ENCODE measurements around the gene C2CD2.

C2CD2 gene

GRCh38 chr21:41929248-41929647 is 24.6 kb downstream of the C2CD2 start:
- DNase-seq: no peak

DNA sequence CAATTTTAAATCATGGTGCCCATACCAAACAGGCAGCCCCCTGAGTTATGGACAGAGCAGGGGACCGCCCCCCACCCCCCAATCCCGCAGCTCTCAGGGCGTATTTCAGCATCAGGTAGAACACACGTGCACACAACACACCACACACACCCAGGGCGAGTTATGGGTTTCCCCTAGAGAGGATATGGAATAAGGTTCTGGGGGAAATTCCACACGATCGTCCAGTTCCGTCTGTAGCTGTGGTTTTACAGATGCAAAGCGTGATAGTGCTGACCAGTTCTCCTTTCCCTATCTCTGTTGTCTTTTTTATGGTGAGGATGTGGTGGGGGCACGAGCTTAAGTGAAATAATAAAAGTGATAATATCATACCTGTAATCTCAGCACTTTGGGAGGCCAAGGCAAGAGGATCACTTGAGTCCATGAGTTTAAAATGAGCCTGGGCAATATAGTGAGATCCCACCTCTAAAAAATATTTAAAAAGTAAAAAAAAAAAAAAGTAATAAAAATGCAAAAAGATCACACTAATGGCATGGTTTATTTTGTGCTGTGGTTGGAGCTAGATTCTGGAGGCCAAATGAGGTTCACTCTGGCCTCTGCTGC is 25.1 kb downstream of the C2CD2 start:
- DNase-seq: peak; percentile 28 to 61

GRCh38 chr21:41927727-41928409 is 25.9 kb downstream of the C2CD2 start:
- DNase-seq: peak in 1 of 2 donors; percentile 40

DNA sequence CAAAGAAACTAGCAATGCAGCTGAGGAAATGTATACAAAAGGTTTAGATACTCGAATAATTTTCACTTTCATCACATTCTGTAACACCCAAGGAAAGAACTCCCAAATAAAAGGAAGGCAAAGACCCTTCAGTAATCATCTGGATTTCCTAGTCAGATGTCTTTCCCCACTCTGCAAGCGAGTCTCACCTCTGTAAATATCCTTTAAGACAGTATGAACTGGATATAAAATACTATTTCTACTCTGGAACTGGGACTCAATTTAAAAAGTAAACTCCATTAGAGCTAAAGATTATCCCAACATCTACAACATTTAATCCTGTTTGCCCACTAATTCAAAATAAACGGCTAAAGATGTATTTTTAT is 27.0 kb downstream of the C2CD2 start:
- DNase-seq: no peak

DNA sequence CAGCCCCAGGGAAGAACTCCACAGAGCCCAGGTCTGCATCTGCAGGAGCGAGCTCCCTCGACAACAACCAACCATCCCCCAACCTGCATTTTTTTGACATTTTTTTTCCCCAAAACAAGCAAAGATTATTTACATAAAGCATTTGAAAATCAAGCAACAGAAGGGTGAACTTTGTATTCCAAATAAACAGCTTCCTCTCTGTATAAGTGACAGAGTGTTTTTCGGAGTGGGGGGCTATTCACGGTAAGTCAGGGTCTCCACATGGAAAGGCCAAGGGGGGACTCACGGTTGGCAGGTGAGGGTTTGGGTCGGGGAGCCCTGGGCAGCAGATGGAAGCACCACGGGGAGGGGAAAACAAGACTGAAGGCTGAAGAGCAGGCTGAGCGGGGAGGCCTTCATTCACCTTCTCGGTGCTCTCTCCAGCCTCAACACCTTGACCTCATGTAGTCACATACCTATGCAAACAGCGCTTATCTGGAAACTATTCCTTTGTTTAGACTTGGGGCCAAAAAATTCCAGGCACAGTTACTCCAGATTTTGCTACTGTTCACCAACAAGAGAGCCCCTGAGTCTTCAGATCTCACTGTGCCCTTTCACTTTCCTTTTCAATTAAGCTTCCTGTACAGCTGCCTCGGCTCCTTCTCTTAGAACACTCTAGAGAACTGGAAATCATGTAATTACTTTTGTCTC is 27.6 kb downstream of the C2CD2 start:
- peak; percentile 27 to 72 for DNase-seq

- DNase-seq: no peak
Observed at GRCh38 chr21:41925767-41926116, 28.1 kb downstream of the C2CD2 start.

DNA sequence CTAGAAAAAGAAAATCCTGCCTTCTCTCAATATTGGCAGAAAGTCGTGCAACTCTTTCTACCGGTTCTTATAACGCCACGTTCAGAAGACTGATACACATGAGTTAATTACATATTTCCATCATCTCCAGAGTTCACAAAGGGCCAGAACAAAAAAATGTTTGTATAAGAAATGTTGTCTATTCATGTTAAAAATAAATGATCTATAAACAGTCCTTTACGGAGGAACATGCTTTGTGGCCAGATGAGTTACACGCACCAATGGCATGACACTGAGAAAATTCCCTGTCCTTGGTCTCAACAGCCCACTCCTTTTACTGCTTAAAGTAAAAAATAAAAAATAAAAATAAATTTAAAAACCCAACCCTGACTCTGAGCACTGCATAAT is 29.5 kb downstream of the C2CD2 start:
- DNase-seq: no peak

GRCh38 chr21:41923631-41924367 is 30.0 kb downstream of the C2CD2 start:
- DNase-seq: no peak

DNA sequence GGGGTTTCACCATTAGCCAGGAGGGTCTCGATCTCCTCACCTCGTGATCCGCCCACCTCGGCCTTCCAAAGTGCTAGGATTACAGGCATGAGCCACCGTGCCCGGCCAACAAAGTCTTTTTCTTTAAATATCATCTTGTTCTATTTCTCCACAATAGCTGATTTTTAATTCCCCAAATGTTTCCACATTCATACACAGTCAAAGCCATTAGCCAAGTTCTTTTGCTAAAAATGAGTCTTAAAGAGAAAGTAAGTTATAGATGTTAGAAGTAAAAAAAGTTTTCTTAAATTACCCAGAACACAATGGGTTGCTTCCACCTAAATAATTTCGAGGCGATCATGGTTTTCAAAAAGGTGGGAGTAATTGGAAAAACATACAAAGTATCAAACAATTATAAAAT is 30.6 kb downstream of the C2CD2 start:
- DNase-seq: no peak

GRCh38 chr21:41921021-41921420 is 32.8 kb downstream of the C2CD2 start:
- no peak for DNase-seq

DNA sequence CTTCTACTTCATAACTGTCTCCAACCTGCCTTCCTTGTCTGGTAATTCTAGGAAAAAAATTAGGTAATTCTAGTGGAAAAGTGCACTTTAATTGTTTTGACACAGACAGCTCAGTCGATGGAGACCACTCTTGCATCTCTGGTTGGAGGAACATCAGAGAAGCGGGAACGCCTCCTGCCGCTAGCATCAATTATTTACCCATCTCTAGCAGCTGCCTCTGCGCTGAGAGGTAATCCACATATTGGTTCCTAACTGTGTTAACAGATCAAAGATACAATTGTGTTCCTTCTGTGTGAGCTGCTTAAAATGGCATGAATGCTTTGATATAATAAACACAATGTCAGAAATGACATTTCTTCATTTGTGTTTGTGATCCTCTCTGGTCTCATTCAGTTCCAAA is 33.3 kb downstream of the C2CD2 start:
- no peak for DNase-seq

DNA sequence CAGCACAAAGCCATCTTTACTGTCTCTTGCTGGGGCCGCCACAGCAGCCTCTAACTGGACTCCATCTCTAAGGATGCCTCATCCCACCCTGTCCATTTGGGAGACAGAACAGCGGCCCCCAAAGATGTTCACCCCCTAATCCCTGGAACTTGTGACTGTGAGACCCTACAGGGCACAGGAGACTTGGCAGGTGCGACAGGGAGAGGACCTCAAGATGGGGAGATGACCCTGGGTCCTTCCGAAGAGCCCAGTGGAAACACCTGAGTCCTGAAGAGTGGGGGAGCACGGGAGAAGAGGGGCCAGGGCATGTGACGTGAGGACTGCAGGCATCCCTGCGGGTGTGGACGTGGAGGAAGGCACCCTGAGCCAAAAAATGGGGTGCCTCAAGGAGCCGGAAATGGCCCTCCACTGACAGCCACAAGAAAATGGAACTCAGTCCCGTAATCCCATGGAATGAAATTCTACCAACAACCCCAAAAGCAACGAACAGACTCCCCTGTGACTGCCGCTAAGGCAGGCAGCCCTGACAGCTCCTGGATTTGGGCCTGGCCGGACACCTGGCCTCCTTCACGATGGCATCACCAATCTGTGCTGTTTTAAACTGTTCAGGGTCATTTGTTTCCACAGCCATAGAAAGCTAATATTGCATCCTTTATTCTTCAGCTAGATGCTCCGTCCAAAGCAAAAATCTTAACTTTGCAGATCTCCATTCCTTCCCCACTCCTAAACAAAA is 34.0 kb downstream of the C2CD2 start:
- no peak for DNase-seq

DNA sequence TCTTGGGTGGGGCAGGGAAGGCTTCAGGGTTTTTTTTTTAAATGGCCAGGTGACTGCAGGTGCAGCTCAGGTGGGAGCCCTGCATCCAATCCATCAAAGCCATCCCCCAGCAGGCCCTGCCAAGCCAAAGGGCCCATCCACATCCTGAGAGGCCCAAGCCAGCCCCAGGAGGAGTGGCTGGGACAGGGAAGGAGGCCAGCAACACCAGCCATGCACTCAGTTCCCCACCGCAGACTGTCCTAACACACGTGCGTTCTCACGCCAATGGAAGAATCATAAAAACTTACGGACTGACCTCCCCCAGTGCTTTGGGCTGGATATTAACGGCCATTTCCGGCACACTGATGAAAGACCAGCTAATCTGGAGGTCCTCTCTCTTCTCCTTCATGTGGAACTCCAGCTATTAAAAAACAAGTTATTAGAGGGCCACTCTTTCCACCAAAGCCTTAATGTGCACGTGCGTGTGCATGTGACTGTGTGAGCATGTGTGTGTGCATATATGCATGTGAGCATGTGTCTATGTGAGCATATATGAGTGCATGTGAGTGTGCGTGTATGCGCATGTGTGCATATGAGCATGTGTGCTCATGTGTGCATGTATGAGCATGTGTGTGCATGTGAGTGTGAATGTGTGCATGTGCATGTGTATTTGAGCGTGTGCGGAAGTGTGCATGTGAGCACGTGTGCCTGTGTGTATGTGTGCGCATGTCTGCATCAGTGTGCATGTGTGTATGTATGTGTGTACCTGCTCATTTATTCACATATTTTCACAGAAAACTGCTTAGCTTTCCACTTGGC is 35.1 kb downstream of the C2CD2 start:
- no peak for DNase-seq

DNA sequence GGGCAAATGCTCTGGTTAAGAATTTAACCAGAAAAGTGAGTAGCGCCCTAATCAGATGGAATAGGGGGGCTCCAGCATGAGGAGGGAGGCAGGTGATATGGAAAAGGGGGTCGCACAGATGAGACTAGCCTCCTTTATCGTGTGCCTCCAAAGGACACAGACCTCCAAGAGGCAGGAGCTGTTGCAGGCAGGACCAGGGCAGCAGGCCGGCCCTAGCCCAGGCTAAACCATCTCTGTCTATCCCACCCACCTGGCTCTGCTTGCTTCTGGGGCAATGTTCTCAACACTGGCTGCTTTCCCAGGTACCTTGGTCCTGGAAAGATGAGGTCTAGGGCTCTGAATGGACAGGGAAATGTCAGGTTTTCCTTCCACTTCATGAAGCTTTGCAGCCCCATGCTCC is 36.3 kb downstream of the C2CD2 start:
- DNase-seq: no peak

GRCh38 chr21:41916888-41917433 is 36.9 kb downstream of the C2CD2 start:
- DNase-seq: no peak

DNA sequence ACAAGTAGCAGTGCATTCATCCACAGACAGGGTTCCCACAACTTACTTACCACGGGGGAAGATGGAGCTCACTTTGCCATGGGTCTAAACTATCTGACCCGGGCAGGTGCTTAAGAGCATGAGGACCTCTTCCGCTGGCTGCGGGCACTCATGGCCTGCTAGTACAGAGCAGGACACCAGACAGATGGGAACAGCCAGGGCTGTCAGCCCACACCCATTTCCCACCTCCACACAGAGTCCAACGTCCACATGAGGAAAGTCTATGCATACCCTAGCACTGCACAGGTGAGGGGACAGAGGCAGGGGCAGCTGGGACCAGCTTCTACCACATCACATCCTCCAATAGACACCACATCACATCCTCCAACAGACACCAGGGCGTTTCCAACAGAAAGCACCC is 38.9 kb downstream of the C2CD2 start:
- DNase-seq: no peak

GRCh38 chr21:41914358-41914757 is 39.5 kb downstream of the C2CD2 start:
- DNase-seq: no peak

DNA sequence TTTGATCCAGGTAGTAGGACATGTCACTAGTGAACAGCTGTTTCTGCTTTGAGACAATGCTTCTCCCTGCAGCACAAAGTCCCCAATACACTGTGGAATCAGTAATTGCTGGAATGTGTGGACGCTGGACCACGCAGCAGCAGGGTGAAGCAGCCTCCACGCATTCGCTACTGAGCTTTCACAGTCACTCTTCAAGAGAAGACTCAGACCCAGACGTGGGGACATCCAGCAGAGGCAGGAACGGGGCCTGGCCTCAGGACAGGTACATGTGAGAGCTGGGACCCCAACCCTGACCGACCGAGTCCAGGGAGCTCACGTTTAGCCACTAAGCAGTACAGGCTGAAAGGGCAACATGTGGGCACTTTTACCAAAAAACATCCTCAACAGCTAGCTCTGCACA is 40.6 kb downstream of the C2CD2 start:
- DNase-seq: no peak

DNA sequence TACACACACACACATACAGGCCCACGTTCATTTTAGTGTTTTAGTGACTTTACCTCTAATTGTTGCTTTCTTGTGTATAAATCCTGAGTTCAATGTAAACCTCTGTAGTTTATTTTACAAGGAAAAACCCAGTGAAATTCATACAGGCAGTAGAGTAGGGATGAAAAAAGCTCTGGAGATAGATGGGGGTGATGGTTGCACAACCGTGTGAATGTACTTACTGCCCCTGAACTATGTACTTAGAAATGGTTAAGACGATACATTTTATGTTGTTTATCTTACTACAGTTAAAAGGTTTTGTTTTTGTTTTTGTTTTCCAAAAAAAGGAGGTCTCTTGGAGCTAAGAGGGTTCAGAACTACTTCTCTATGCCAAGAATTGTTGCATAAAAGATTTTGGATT is 45.0 kb downstream of the C2CD2 start:
- no peak for DNase-seq

GRCh38 chr21:41907496-41908258 is 46.1 kb downstream of the C2CD2 start:
- no peak for DNase-seq

DNA sequence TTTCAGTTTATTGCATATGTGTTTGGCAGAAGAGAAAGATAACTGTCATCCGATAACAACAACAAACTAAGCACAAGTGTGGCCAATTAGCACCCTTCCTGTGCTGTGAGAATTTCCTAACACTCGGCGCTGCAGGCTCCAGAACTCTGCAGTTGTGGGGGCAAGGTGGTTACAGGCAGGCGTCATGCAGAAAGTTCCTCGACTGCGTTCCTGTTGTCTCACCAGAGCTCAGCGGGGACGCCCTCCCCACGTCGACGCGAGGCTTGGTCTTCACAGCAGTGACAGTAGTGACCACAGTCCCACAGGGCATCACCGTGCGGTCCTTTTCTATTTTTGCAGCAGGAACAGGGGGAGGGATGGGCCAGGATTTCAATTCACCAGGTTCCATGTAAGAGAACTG is 47.0 kb downstream of the C2CD2 start:
- no peak for DNase-seq

Data from CD4-positive, alpha-beta T cell treated with Interleukin-4 for 1 hour (primary cell).